ENCODE results near the gene ZNF57. TPM values are rescaled to one million over a fixed set of nuclear protein-coding genes. Genes with fewer than 3 reads are reported as not detected.

ZNF57 gene
- total and polyA plus RNA-seq, 2 experiments from 2014 or later = 6.4 to 10.8 TPM

- peaks cover 21% of the 10 kb centered on the region for H3K36me3 ChIP-seq (ENCODE audit: insufficient read depth)
- H3K4me2 ChIP-seq = no peak overlapping the region
- Mint-ChIP-seq H3K27ac (no peak overlapping the region), H3K36me3 (ENCODE audit: low read depth) (peaks cover 53% of the 10 kb centered on the region), H3K9me3 (peaks cover 93% of the 10 kb centered on the region), H3K27me3 (ENCODE audit: insufficient read depth, low read depth, poor library complexity) (peaks cover 11% of the 10 kb centered on the region), H3K4me1 (no peaks in the 10 kb centered on the region), H3K4me3 (no peak overlapping the region)
- H3K27me3 ChIP-seq (ENCODE audit: insufficient read depth) = no peaks in the 10 kb centered on the region
- H3K4me1 ChIP-seq (ENCODE audit: insufficient read depth) = no peaks in the 10 kb centered on the region
- no peaks in the 10 kb centered on the region for H3K79me2 ChIP-seq (replicated peaks; ENCODE audit: insufficient read depth)
- no peak overlapping the region for H3K27ac ChIP-seq (ENCODE audit: low read depth)
- no peak for ATAC-seq
- H3K9me2 ChIP-seq (ENCODE audit: insufficient read depth) = no peaks in the 10 kb centered on the region
- TF ChIP-seq CTCF (conservative IDR thresholded peaks at IDR 0.05; ENCODE audit: low read depth in 2 of 2) (0 out of 4 replicates have a peak, but pooled peaks of 1 of the 2 experiments have one; percentile 12), CREB1 (CRISPR knock-in tag; IDR thresholded peaks at IDR 0.05; ENCODE audit: low read depth) (no peak)
- no peak overlapping the region for H3K4me3 ChIP-seq
- H4K20me1 ChIP-seq (replicated peaks; ENCODE audit: insufficient read depth) = no peaks in the 10 kb centered on the region
- H2AFZ ChIP-seq = no peak overlapping the region
- no peak for DNase-seq (ENCODE audit: low spot score)
- no peaks in the 10 kb centered on the region for H3F3A ChIP-seq (replicated peaks; ENCODE audit: low read depth)
Measured at GRCh38 chr19:2858864-2859263, 41.9 kb upstream of the ZNF57 start.

- Histone ChIP-seq H4K20me1 (replicated peaks; ENCODE audit: insufficient read depth) (no peaks in the 10 kb centered on the region), H3K4me3 (no peak overlapping the region), H3F3A (replicated peaks; ENCODE audit: low read depth) (no peaks in the 10 kb centered on the region), H3K36me3 (ENCODE audit: insufficient read depth) (no peaks in the 10 kb centered on the region; the same call in 1 of the 2 replicates), H2AFZ (no peak overlapping the region), H3K27me3 (ENCODE audit: insufficient read depth) (no peaks in the 10 kb centered on the region), H3K4me2 (no peak overlapping the region), H3K79me2 (replicated peaks; ENCODE audit: insufficient read depth) (no peaks in the 10 kb centered on the region), H3K9me2 (ENCODE audit: insufficient read depth) (no peaks in the 10 kb centered on the region), H3K27ac (ENCODE audit: low read depth) (no peak overlapping the region), H3K4me1 (ENCODE audit: insufficient read depth) (no peaks in the 10 kb centered on the region)
- Mint-ChIP-seq H3K27ac (no peak overlapping the region), H3K4me3 (no peak overlapping the region), H3K36me3 (ENCODE audit: low read depth) (peaks cover 41% of the 10 kb centered on the region), H3K27me3 (ENCODE audit: insufficient read depth, low read depth, poor library complexity) (peaks cover 4% of the 10 kb centered on the region), H3K9me3 (peaks cover 90% of the 10 kb centered on the region), H3K4me1 (no peaks in the 10 kb centered on the region)
- no peak for TF ChIP-seq CTCF (conservative IDR thresholded peaks at IDR 0.05; ENCODE audit: low read depth in 2 of 2)
- no peak for TF ChIP-seq STAT1 (IDR thresholded peaks at IDR 0.05; ENCODE audit: unreplicated experiment)
- no peak for TF ChIP-seq POLR2AphosphoS5 (IDR thresholded peaks at IDR 0.05; ENCODE audit: low read depth)
- TF ChIP-seq ZNF114 (CRISPR knock-in tag; IDR thresholded peaks at IDR 0.05) = no peak
- TF ChIP-seq ZNF331 (CRISPR knock-in tag; IDR thresholded peaks at IDR 0.05; ENCODE audit: low read depth) = no peak
- no peak for TF ChIP-seq ZNF462 (CRISPR knock-in tag; IDR thresholded peaks at IDR 0.05)
- no peak for DNase-seq (ENCODE audit: low spot score)
- ATAC-seq = no peak
Measured at GRCh38 chr19:2863816-2864215, 36.9 kb upstream of the ZNF57 start.
